ENCODE results near the gene GATAD2B.
"Not testable (repeated sequence)": the region's sequence is repeated elsewhere in the genome, so short reads cannot be mapped to it uniquely, and the experiment has no call there.

The GATAD2B gene

DNA sequence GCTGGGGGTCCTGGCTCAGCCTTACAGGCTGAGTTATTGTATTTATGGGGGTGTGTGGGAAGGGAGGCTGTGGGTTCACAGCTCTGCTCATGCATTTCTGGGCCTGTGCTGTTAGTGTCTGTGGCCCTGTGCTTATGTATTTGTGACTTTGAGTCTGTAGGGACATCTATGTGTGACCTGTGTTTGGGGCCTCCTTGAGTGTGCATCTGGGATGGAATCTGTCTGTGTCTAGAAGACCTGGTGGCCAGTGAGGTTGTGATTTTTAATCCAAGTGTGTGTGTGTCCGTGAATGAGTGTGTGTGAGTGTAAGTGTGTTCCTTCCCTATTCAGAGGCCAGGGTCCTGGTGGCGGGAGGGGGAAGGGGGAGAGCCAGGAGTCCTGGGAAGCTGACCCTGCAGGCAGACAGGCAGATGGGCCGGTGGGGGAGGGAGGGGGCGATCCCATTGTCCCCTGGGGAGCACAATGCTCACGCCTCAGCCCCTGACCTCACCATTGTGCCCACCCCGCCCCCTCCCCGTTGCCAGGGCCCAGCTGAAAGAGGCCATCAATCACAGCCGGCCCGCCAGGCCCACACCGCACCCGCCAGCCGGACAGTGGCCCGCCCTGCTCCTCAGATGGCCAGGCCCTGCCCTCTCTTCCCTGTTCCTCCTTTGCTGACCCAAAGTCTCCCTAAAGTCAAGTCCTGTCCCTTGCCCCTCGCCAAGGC, 128.0 kb downstream of the GATAD2B start:
- no peak for DNase-seq

GRCh38 chr1:153793973-153794615, 128.7 kb downstream of the GATAD2B start:
- no peak for DNase-seq

GRCh38 chr1:153793261-153793972, 129.4 kb downstream of the GATAD2B start:
- no peak for DNase-seq

DNA sequence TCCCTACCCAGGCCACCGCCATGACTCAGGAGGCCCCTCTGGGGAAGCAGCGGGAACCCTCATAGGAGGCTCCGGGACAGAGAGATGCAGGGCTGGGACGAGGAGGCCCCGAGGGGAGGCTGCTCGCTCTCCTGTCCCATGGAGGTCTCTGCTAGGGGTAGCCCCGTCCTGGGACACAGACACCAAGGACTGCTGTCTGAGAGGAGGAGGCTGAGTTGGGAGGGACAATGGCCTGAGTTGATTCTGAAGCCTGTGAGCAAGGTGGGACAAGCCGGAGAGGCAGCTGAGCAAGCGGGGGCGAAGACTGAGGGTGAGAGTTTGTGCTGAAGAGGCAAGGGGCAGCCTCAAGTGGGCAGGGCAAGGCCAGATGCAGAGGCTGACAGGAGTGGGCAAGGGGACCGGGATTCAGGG, 130.1 kb downstream of the GATAD2B start:
- DNase-seq: no peak

GRCh38 chr1:153791648-153792253, 131.0 kb downstream of the GATAD2B start:
- DNase-seq: no peak

- DNase-seq: peak; percentile 43
These were observed 131.7 kb downstream of the GATAD2B start for GRCh38 chr1:153790966-153791647.

GRCh38 chr1:153790313-153790965, 132.3 kb downstream of the GATAD2B start:
- DNase-seq: peak; percentile 91

GRCh38 chr1:153789478-153790034, 133.2 kb downstream of the GATAD2B start:
- peak; percentile 91 for DNase-seq

DNA sequence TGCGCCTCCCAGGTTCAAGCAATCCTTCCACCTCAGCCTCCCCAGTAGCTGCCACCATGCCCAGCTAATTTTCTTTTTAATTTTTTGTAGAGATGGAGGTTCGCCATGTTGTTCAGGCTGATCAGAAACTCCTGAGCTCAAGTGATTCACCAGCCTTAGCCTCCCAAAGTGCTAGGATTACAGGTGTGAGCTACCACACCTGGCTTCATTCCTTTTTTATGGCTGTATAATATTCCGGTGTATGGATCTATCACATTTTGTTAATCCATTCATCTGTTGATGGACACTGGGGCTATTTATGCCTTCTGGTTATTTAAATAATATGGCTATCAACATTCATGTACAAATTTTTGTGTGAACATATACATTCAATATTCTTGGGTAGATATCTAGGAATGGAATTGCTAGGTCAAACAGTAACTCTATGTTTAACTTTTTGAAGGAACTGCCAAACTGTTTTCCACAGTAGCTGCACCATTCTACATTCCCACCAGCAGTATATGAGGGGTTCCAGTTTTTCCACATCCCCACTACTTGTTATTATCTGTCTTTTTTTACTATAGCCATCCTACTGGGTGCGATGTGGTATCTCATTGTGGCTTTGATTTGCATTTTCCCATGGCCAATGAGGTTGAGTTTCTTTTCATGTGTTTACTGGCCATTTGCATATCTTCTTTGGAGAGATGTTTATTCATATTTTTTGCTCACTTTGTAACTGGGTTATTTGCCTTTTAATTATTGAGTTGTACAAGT, 136.6 kb downstream of the GATAD2B start:
- DNase-seq: no peak

DNA sequence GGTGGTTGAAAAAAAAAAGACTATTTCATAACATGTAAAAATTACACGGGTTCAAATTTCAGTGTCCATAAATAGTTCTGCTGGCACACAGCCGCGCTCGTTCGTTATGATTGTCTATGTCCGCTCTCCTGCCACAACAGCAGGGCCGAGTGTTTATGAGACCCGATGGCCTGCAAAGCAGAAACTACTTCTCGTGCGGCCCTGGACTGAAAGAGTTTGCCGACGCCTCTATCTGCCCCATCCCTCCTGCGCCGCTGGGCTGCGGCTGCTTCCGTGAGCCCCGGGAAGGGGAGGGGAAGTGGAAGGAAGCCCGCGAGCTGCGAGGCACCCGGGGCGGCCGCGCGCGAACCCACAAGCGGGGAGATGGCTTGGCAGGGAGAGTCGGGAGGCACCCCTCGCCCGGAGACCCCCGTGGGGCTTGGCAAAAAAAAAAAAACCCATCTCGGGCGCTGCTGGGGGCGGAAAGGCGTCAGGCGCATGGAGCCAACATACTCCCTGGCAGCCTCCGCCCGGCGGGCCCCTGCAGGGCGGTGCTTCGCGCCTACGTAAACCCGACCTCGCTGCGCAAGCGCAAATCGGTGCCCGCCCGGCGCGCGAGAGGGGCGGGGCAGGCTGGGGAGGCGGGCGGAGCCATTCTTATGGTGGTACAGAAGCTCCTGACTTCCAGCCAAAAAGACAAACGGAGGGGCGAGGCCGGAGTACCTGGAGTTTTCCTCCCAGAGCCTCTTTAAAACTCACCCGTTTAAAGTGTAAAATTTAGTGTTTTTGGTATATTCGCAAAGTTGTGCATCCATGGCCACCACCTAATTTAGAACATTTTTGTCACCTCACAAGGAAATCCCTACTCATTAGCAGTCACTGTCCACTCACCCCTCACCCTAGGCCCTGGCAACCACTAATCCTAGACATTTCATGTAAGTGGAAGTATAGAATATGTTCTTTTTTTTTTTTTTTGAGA, 139.3 kb downstream of the GATAD2B start:
- DNase-seq: peak; percentile 95

DNA sequence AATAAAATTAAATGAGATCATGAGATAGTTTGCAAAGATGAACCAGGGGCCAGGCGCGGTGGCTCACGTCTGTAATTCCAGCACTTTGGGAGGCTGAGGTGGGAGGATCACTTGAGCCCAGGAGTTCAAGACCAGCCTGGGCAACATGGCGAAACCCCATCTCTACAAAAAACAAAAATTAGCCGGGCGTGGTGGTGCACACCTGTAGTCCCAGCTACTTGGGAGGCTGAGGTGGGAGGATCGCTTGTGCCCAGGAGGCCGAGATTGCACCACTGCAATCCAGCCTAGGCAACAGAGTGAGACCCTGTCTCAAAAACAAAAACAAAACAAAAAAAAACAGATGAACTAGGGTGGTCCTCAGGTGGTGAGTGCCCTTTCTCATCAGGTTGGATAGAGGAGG, 140.1 kb downstream of the GATAD2B start:
- not testable (repeated sequence) for DNase-seq

DNA sequence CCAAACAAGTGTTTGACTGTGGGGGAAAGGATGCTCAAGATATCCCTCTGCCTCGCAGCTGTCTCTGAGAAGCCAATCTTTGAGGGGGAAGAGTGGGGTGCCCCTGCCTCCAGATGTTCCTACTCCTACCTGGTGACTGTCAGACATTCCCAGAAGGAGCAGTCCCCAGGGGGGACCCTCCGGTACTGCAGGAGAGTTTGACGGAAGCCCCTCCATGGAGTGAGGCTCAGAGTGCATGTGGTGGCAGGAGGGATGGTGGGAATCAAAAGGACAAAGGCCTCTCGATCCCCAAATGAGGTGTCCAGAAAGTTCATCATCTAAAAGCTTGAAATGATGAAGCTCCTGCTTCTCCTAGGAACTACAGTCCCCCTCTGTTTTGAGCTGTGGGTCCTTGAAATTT, 142.2 kb downstream of the GATAD2B start:
- DNase-seq: no peak

- no peak for DNase-seq
These were observed 142.8 kb downstream of the GATAD2B start for GRCh38 chr1:153779781-153780541.

- DNase-seq: no peak
These were observed 143.8 kb downstream of the GATAD2B start for GRCh38 chr1:153778824-153779519.

- DNase-seq: no peak
These were observed 144.5 kb downstream of the GATAD2B start for GRCh38 chr1:153778051-153778823.

DNA sequence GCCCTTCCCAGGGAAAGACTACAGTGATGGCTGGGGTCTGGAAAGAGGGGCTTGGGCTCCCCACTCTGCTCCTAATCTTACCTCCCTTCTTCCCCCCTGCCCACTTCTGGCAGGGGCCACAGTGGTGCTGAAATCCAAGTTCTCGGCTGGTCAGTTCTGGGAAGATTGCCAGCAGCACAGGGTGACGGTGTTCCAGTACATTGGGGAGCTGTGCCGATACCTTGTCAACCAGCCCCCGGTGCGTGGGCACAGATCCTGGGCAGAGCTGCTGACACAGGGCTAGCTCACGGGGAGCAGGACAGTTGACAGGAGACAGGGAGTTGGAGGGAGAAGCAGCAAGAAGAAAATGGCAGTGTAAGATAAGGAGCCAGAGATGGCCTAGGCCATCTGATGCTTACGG, 145.1 kb downstream of the GATAD2B start:
- DNase-seq: no peak

DNA sequence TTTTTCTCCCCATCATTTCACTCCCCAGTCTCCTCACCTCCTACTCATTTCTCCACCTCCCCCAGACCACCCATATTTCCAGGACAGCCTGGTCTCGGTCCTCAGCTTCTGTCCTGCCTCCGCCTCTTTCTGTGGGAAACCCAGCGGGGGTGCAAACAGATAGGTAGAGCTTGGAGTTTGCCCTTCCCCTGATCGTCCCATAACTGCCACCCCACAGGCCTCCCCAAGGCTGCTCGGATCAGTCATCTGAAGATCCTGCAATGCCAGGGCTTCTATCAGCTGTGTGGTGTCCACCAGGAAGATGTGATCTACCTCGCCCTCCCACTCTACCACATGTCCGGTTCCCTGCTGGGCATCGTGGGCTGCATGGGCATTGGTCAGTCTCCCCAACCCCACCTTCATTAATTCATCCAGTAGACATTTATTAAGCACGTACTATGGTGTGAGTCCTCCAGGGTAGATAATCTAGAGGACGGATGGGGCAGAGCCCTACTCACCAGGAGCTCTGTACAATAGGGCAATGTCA, 145.9 kb downstream of the GATAD2B start:
- DNase-seq: no peak

GRCh38 chr1:153776352-153776751, 146.4 kb downstream of the GATAD2B start:
- no peak for DNase-seq

Data from DMS53 (cell line).